PFSK-1 (cell line): ENCODE results near the gene C1orf226.

Experiments
- FOXP2 ChIP-seq: optimal IDR thresholded peaks from 2 replicates; pipeline ENCODE3; 2011; ENCODE audit warnings: borderline replicate concordance, control low read depth, inconsistent platforms; ENCODE audit not compliant: insufficient read depth; ENCODE audit errors: extremely low read length, extremely low read depth
- POLR2AphosphoS5 ChIP-seq: IDR thresholded peaks from 2 replicates; pipeline ENCODE4 v1.6.1; 2012; ENCODE audit warnings: low read depth, mild to moderate bottlenecking, control low read depth, low read length, moderate library complexity
- REST ChIP-seq, 2 experiments: IDR thresholded peaks; 2 replicates each; pipeline versions ENCODE4 v1.6.1 to v1.8.0; 2011 to 2012; ENCODE audit warnings: low read depth in 2 of 2, low read length in 2 of 2, control low read depth in 1 of 2, inconsistent platforms in 1 of 2, mild to moderate bottlenecking in 1 of 2, moderate library complexity in 1 of 2; ENCODE audit not compliant: insufficient read depth in 1 of 2
- SIN3A ChIP-seq: IDR thresholded peaks from 2 replicates; pipeline ENCODE4 v1.6.1; 2012; ENCODE audit warnings: mild to moderate bottlenecking, low read length, moderate library complexity, borderline replicate concordance; ENCODE audit not compliant: insufficient read depth
- TAF1 ChIP-seq: IDR thresholded peaks from 2 replicates; pipeline ENCODE4 v1.6.1; 2012; ENCODE audit warnings: low read length, control low read depth, borderline replicate concordance; ENCODE audit not compliant: insufficient read depth

The C1orf226 gene

DNA sequence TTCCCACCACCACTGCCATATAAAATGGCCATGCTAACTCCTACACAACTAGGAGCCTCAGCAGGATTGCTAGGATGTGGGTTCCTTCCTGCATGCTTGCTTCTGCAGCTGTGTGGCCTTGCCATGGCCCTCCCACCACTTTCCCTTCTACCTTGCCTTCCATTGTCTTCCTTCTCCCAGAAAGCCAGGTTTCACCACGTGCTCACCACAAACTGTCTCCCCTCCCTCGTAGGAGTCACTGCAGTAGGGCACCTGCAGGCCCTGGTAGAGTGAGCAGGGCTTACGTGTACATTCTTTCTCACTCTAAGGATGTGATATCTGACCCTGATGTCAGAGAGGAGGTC lies 3.7 kb downstream of the C1orf226 start:
- TF ChIP-seq REST (IDR thresholded peaks at IDR 0.05; ENCODE audit: insufficient read depth in 1 of 2, low read depth in 2 of 2, low read length in 2 of 2): no peak
- no peak for TF ChIP-seq SIN3A
- TF ChIP-seq TAF1: no peak
- no peak for TF ChIP-seq POLR2AphosphoS5
- no peak for TF ChIP-seq FOXP2

GRCh38 chr1:162385702-162386101 lies 4.2 kb downstream of the C1orf226 start:
- TF ChIP-seq REST (IDR thresholded peaks at IDR 0.05; ENCODE audit: insufficient read depth in 1 of 2, low read depth in 2 of 2, low read length in 2 of 2) (no peak), TAF1 (no peak), SIN3A (no peak), FOXP2 (no peak), POLR2AphosphoS5 (no peak)

GRCh38 chr1:162386292-162387225 lies 5.0 kb downstream of the C1orf226 start:
- no peak for TF ChIP-seq REST (IDR thresholded peaks at IDR 0.05; ENCODE audit: insufficient read depth in 1 of 2, low read depth in 2 of 2, low read length in 2 of 2)

DNA sequence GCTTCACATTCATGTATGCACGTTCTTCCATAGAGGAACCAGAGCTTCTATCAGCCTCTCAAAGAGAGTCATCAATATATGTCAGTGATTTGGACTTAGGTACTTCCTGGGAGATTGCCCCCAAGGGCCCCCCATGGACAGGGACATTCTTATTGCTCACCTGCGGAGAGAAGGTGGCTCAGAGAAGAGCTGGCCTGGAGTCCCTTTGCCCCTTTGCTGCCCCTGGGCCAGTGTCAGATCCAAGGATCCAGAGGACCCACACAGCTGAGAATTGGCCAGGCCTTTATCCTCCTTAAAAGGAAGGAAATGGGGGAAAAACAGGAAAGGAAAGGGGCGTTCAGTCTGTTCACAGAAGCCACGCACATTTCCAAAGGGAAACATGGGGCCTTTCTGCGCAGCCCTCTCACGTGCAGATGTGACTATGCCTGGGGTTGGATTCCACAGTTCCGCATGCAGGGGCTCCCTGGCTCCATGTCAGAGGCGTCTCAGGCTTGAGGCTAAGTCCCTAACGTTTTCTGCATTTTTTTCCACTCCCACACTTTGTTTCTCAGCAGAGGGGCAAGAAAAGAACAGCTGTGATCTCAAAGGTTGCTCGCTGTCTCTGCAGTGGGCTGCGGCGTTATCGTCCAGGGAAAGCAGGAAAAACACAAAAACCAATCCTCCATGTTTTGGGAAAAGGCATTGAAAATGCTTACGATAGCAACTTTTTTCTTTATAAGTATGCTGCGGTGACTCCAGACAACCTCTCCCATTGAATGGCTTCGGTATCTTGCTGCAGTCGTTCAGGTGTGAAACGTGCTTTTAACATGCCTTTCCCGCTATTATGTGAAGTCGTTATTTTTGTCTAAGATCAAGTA lies 5.9 kb downstream of the C1orf226 start:
- no peak for TF ChIP-seq POLR2AphosphoS5
- TF ChIP-seq SIN3A: no peak
- TF ChIP-seq REST (IDR thresholded peaks at IDR 0.05; ENCODE audit: insufficient read depth in 1 of 2, low read depth in 2 of 2, low read length in 2 of 2): no peak
- TF ChIP-seq FOXP2: no peak
